ENCODE measurements around the gene VAC14.

- TF ChIP-seq USF2 (IDR thresholded peaks at IDR 0.05; ENCODE audit: low read length), result no peak
- no peak for TF ChIP-seq SIN3A (conservative IDR thresholded peaks at IDR 0.05 in 1 of 2, IDR thresholded peaks at IDR 0.05 in 1 of 2; ENCODE audit: low read depth in 1 of 2, low read length in 2 of 2)
- no peak for TF ChIP-seq KDM1A (IDR thresholded peaks at IDR 0.05; ENCODE audit: borderline replicate concordance, low read length)
- TF ChIP-seq EP300 (IDR thresholded peaks at IDR 0.05; ENCODE audit: borderline replicate concordance in 1 of 2, low read depth in 2 of 2, low read length in 2 of 2), result no peak
- TF ChIP-seq CTCF (IDR thresholded peaks at IDR 0.05; ENCODE audit: control extremely low read depth in 1 of 3, insufficient read depth in 1 of 3, low read depth in 1 of 3, low read length in 3 of 3), result no peak
- no peak for TF ChIP-seq SUZ12 (IDR thresholded peaks at IDR 0.05; ENCODE audit: low read length)
Observed at GRCh38 chr16:70752426-70752825, 48.5 kb downstream of the VAC14 start.
